Activated CD4-positive, alpha-beta T cell treated with anti-CD3 and anti-CD28 coated beads, Interleukin-2, Interleukin-4, amounts not matched to agents 100 ng/mL and 50 ng/mL, durations not matched to agents 16 hours and 8 hours (primary cell): ENCODE measurements around the gene SLC13A3.

Experiments
- DNase-seq: peaks from one replicate; pipeline ENCODE4 v3.0.0-alpha.2; 2020; ENCODE audit warnings: low spot score

SLC13A3 gene

GRCh38 chr20:46554828-46555227 is 96.4 kb downstream of the SLC13A3 start:
- no peak for DNase-seq

GRCh38 chr20:46553926-46554325 is 97.3 kb downstream of the SLC13A3 start:
- DNase-seq: no peak

GRCh38 chr20:46552460-46553420 is 98.5 kb downstream of the SLC13A3 start:
- peak; percentile 85 for DNase-seq

GRCh38 chr20:46551522-46552381 is 99.5 kb downstream of the SLC13A3 start:
- DNase-seq: no peak

GRCh38 chr20:46550461-46550860 is 100.8 kb downstream of the SLC13A3 start, which contains the start of gene OCSTAMP:
OCSTAMP (minus strand) TSS chr20:46550654; CDS start chr20:46550560, 94 bp downstream.
- no peak for DNase-seq

- DNase-seq: peak; percentile 10
Observed at GRCh38 chr20:46549188-46549972, 101.9 kb downstream of the SLC13A3 start.

GRCh38 chr20:46548688-46549087 is 102.6 kb downstream of the SLC13A3 start:
- DNase-seq: no peak

GRCh38 chr20:46547995-46548394 is 103.3 kb downstream of the SLC13A3 start:
- DNase-seq: no peak

- peak; percentile 51 for DNase-seq
Observed at GRCh38 chr20:46546936-46547335, 104.3 kb downstream of the SLC13A3 start.

- no peak for DNase-seq
Observed at GRCh38 chr20:46546298-46546697, 105.0 kb downstream of the SLC13A3 start.

GRCh38 chr20:46545827-46546138 is 105.5 kb downstream of the SLC13A3 start:
- no peak for DNase-seq

GRCh38 chr20:46545077-46545826 is 106.0 kb downstream of the SLC13A3 start:
- peak; percentile 86 for DNase-seq

- DNase-seq: peak; percentile 19
Observed at GRCh38 chr20:46544576-46544975, 106.7 kb downstream of the SLC13A3 start.

- no peak for DNase-seq
Observed at GRCh38 chr20:46543959-46544358, 107.3 kb downstream of the SLC13A3 start.

- DNase-seq: no peak
Observed at GRCh38 chr20:46543033-46543432, 108.2 kb downstream of the SLC13A3 start.

- no peak for DNase-seq
Observed at GRCh38 chr20:46541229-46541935, 109.9 kb downstream of the SLC13A3 start.

GRCh38 chr20:46539113-46539512 is 112.1 kb downstream of the SLC13A3 start:
- DNase-seq: no peak

- no peak for DNase-seq
Observed at GRCh38 chr20:46530640-46531039, 120.6 kb downstream of the SLC13A3 start.

GRCh38 chr20:46523696-46524328 is 127.4 kb downstream of the SLC13A3 start:
- DNase-seq: no peak

- DNase-seq: no peak
Observed at GRCh38 chr20:46523108-46523507, 128.2 kb downstream of the SLC13A3 start.
